CD14-positive monocyte (primary cell): Measurements from ENCODE around the gene PCBP1. TPM values are rescaled to one million over a fixed set of nuclear protein-coding genes. Genes with fewer than 3 reads are reported as not detected.

Source experiments
- DNase-seq, 3 donors: peaks; one replicate each; pipeline ENCODE4 v3.0.0-alpha.2; 2011 to 2022
- H2AFZ ChIP-seq: 2 replicates; pipeline ENCODE4 v1.6.0; 2012; ENCODE audit warnings: mild to moderate bottlenecking, low read depth, low read length, inconsistent platforms; ENCODE audit not compliant: insufficient read depth, poor library complexity, severe bottlenecking
- H3K27ac ChIP-seq, 2 donors: 1 replicate in 1 of 2; 2 replicates in 1 of 2; pipeline ENCODE4 v1.5.1; 2012 to 2013; ENCODE audit warnings: low read length in 2 of 2, control low read depth in 1 of 2, inconsistent platforms in 1 of 2, low read depth in 1 of 2, mild to moderate bottlenecking in 1 of 2
- H3K27me3 ChIP-seq, 2 donors: one replicate each; pipeline versions ENCODE4 v1.6.0 to v1.6.1; 2011 to 2013; ENCODE audit warnings: low read length in 2 of 2; ENCODE audit not compliant: control insufficient read depth in 2 of 2, insufficient read depth in 2 of 2
- H3K36me3 ChIP-seq, 2 donors: replicated peaks in 1 of 2; 1 replicate in 1 of 2; 2 replicates in 1 of 2; pipeline versions ENCODE4 v1.5.1 to v1.6.1; 2012 to 2013; ENCODE audit warnings: low read length in 2 of 2, control low read depth in 1 of 2, inconsistent platforms in 1 of 2, mild to moderate bottlenecking in 1 of 2; ENCODE audit not compliant: insufficient read depth in 2 of 2, control insufficient read depth in 1 of 2
- H3K4me1 ChIP-seq, 2 donors: 1 replicate in 1 of 2; 2 replicates in 1 of 2; pipeline versions ENCODE4 v1.5.1 to v1.6.1; 2012 to 2013; ENCODE audit warnings: low read length in 2 of 2, control low read depth in 1 of 2, inconsistent platforms in 1 of 2, mild to moderate bottlenecking in 1 of 2, moderate library complexity in 1 of 2; ENCODE audit not compliant: insufficient read depth in 2 of 2, control insufficient read depth in 1 of 2
- H3K4me2 ChIP-seq: replicated peaks from 2 replicates; pipeline ENCODE3; 2012; ENCODE audit warnings: low read length, moderate library complexity, mild to moderate bottlenecking; ENCODE audit not compliant: poor library complexity, severe bottlenecking; ENCODE audit errors: extremely low read depth
- H3K4me3 ChIP-seq, 3 experiments: fragments of 200-600 bp in 1 of 3; sonication (generic) in 1 of 3; replicated peaks in 1 of 3; 1 replicate in 2 of 3; 2 replicates in 1 of 3; pipeline ENCODE4 v1.5.1; 2011 to 2013; ENCODE audit warnings: low read length in 3 of 3, mild to moderate bottlenecking in 3 of 3, control low read depth in 2 of 3, low read depth in 2 of 3, inconsistent platforms in 1 of 3, moderate library complexity in 1 of 3
- H3K79me2 ChIP-seq: 2 replicates; pipeline ENCODE4 v1.6.0; 2012; ENCODE audit warnings: mild to moderate bottlenecking, control low read depth, inconsistent platforms, low read length, moderate library complexity; ENCODE audit not compliant: insufficient read depth
- H3K9ac ChIP-seq: 2 replicates; pipeline ENCODE4 v1.6.0; 2017; ENCODE audit warnings: low read length, mild to moderate bottlenecking; ENCODE audit not compliant: insufficient read depth, poor library complexity, severe bottlenecking
- H3K9me3 ChIP-seq, 2 donors: replicated peaks in 1 of 2; 1 replicate in 1 of 2; 2 replicates in 1 of 2; pipeline versions ENCODE4 v1.5.1 to v1.6.1; 2012 to 2013; ENCODE audit warnings: low read length in 2 of 2, control low read depth in 1 of 2; ENCODE audit not compliant: control insufficient read depth in 1 of 2, insufficient read depth in 1 of 2
- H4K20me1 ChIP-seq: 2 replicates; pipeline ENCODE4 v1.6.0; 2012; ENCODE audit warnings: mild to moderate bottlenecking, low read length, control low read depth, moderate library complexity; ENCODE audit not compliant: insufficient read depth
- H3K27ac Mint-ChIP-seq, 7 donors: one replicate each; pipeline ENCODE4 v1.8.0; 2020; ENCODE audit warnings: mild to moderate bottlenecking in 7 of 7, mixed read lengths in 7 of 7, moderate library complexity in 6 of 7, inconsistent platforms in 2 of 7
- H3K27me3 Mint-ChIP-seq, 3 donors: one replicate each; pipeline ENCODE4 v1.8.0; 2021 to 2022; ENCODE audit warnings: low read depth in 3 of 3, mild to moderate bottlenecking in 3 of 3, mixed read lengths in 3 of 3, moderate library complexity in 3 of 3, inconsistent platforms in 1 of 3
- H3K36me3 Mint-ChIP-seq, 2 donors: one replicate each; pipeline ENCODE4 v1.8.0; 2020; ENCODE audit warnings: mixed read lengths in 2 of 2, inconsistent platforms in 1 of 2, mild to moderate bottlenecking in 1 of 2
- H3K4me1 Mint-ChIP-seq: one replicate; pipeline ENCODE4 v1.8.0; 2020; ENCODE audit warnings: mild to moderate bottlenecking, mixed read lengths
- H3K4me3 Mint-ChIP-seq, 2 donors: one replicate each; pipeline ENCODE4 v1.8.0; 2020; ENCODE audit warnings: mild to moderate bottlenecking in 2 of 2, mixed read lengths in 2 of 2, moderate library complexity in 1 of 2
- H3K9me3 Mint-ChIP-seq, 7 donors: one replicate each; pipeline ENCODE4 v1.8.0; 2020 to 2022; ENCODE audit warnings: mixed read lengths in 7 of 7, mild to moderate bottlenecking in 6 of 7, moderate library complexity in 6 of 7, inconsistent platforms in 2 of 7
- CTCF ChIP-seq: fragments of 200-600 bp; IDR thresholded peaks from one replicate; pipeline ENCODE4 v1.8.0; 2022; ENCODE audit warnings: antibody characterized with exemption, mild to moderate bottlenecking
- WGBS: methylation state at CpG from one replicate; pipeline ENCODE4 v1.1.5; 2013; ENCODE audit warnings: missing lambda C conversion rate; ENCODE audit not compliant: insufficient coverage; 5-methylcytosine and 5-hydroxymethylcytosine counted together
- intact Hi-C, 2 donors: fragments of 100-400 bp; cut with micrococcal nuclease; formaldehyde crosslinking; loops; one replicate each; pipeline versions ENCODE4 v1.15.0 to v1.15.1; 2023
- polyA plus RNA-seq, 3 donors: library from polyadenylated mRNA; depleted of rRNA in 1 of 3; unstranded in 2 of 3; stranded (reverse) in 1 of 3; fragments of 300-500 nt in 2 of 3; fragments of >200 nt in 1 of 3; fragmentation: Illumina TruSeq in 2 of 3; gene quantifications; 1 replicate in 2 of 3; 2 replicates in 1 of 3; pipeline ENCODE4 v1.2.3, GENCODE V29; 2012 to 2021

PCBP1 gene
- polyA plus RNA-seq, 3 donors, result 178 to 299 (median 194) TPM

GRCh38 chr2:70084973-70085710, 2.1 kb upstream of the PCBP1 start:
- peak overlapping the region; percentile 65 for H3K4me2 ChIP-seq
- H3K4me3 ChIP-seq, result peak overlapping the region; percentile 59 to 100 (median 82)
- H3K9me3 ChIP-seq, result no peaks in the 10 kb centered on the region
- H4K20me1 ChIP-seq, result peaks cover 4% of the 10 kb centered on the region
- H3K9me3 Mint-ChIP-seq, result peaks cover 0 to 3% (median 0%) of the 10 kb centered on the region in 7 donors
- H3K27me3 ChIP-seq, result no peaks in the 10 kb centered on the region
- peak overlapping the region; percentile 69 for H2AFZ ChIP-seq
- peaks cover 18 to 37% of the 10 kb centered on the region in 2 donors for H3K36me3 ChIP-seq
- H3K27me3 Mint-ChIP-seq, result peaks cover 0 to 5% (median 0%) of the 10 kb centered on the region in 3 donors
- peak overlapping the region; percentile 99 for H3K27ac ChIP-seq
- H3K79me2 ChIP-seq, result peaks cover 69% of the 10 kb centered on the region
- no peak for TF ChIP-seq CTCF
- WGBS, result 37% methylated on average over 2 of the region's 10 CpGs
- peak overlapping the region; percentile 96 for H3K9ac ChIP-seq
- peaks cover 50% of the 10 kb centered on the region for H3K4me1 Mint-ChIP-seq
- H3K27ac Mint-ChIP-seq, result peak overlapping the region; percentile 99 to 100 (median 100)
- intact Hi-C loops, result loop anchor here (5.0 to 10.0 kb wide), 3 partner anchors 168 to 210 kb away; partner anchors contain the start of genes MXD1 (in 1 of the 2) and SNRPG (in 1 of the 2)
- peaks cover 41 to 54% of the 10 kb centered on the region in 2 donors for H3K36me3 Mint-ChIP-seq
- peak in 1 of 3 donors; percentile 31 for DNase-seq
- H3K4me3 Mint-ChIP-seq, result peak overlapping the region; percentile 98 to 99
- H3K4me1 ChIP-seq, result peaks cover 55 to 63% of the 10 kb centered on the region in 2 donors

- H3K27me3 ChIP-seq, result no peaks in the 10 kb centered on the region
- peaks cover 4% of the 10 kb centered on the region for H4K20me1 ChIP-seq
- peaks cover 38 to 53% of the 10 kb centered on the region in 2 donors for H3K36me3 Mint-ChIP-seq
- H2AFZ ChIP-seq, result peak overlapping the region; percentile 69
- peak overlapping the region; percentile 99 to 100 (median 100) for H3K27ac Mint-ChIP-seq
- H3K9me3 Mint-ChIP-seq, result peaks cover 0 to 3% (median 0%) of the 10 kb centered on the region in 7 donors
- H3K4me2 ChIP-seq, result peak overlapping the region; percentile 65
- peaks cover 0 to 5% (median 0%) of the 10 kb centered on the region in 3 donors for H3K27me3 Mint-ChIP-seq
- no peak for TF ChIP-seq CTCF
- intact Hi-C loops, result loop anchor here (2.0 to 10.0 kb wide), 5 partner anchors 55 to 209 kb away; partner anchors contain the start of genes MXD1 (in 1 of the 2) and SNRPG (in 1 of the 2)
- H3K4me3 Mint-ChIP-seq, result peak overlapping the region; percentile 98 to 99
- peak overlapping the region; percentile 96 for H3K9ac ChIP-seq
- peaks cover 74% of the 10 kb centered on the region for H3K79me2 ChIP-seq
- peak overlapping the region; percentile 59 to 100 (median 82) for H3K4me3 ChIP-seq
- H3K4me1 ChIP-seq, result peaks cover 59 to 69% of the 10 kb centered on the region in 2 donors
- DNase-seq, result no peak
- H3K9me3 ChIP-seq, result no peaks in the 10 kb centered on the region
- H3K27ac ChIP-seq, result peak overlapping the region; percentile 99
- WGBS, result 6% methylated on average over 15 of the region's 22 CpGs
- H3K4me1 Mint-ChIP-seq, result peaks cover 54% of the 10 kb centered on the region
- peaks cover 17 to 30% of the 10 kb centered on the region in 2 donors for H3K36me3 ChIP-seq
Observed at GRCh38 chr2:70085711-70086277, 1.5 kb upstream of the PCBP1 start.
